Stimulated activated CD4-positive, alpha-beta T cell treated with anti-CD3 and anti-CD28 coated beads, Interleukin-15, amount 100 ng/mL, for 48 hours (primary cell): ENCODE measurements around the gene TMEM52.
"Not testable (repeated sequence)": the region's sequence is repeated elsewhere in the genome, so short reads cannot be mapped to it uniquely, and the experiment has no call there.

Experiments
- DNase-seq, 2 donors: peaks; one replicate each; pipeline ENCODE4 v3.0.0-alpha.2; 2020; ENCODE audit warnings: low read depth in 2 of 2

Gene TMEM52

GRCh38 chr1:1946540-1946939 is 27.5 kb upstream of the TMEM52 start:
- DNase-seq: no peak

GRCh38 chr1:1945782-1946393 is 26.8 kb upstream of the TMEM52 start:
- DNase-seq: no peak

GRCh38 chr1:1943834-1944570 is 24.9 kb upstream of the TMEM52 start:
- peak; percentile 22 to 43 for DNase-seq

GRCh38 chr1:1942753-1943656 is 23.9 kb upstream of the TMEM52 start:
- DNase-seq: no peak

GRCh38 chr1:1941868-1942752 is 23.0 kb upstream of the TMEM52 start:
- no peak for DNase-seq

- no peak for DNase-seq
Measured at GRCh38 chr1:1941211-1941841, 22.2 kb upstream of the TMEM52 start.

- no peak for DNase-seq
Measured at GRCh38 chr1:1940123-1940425, 21.0 kb upstream of the TMEM52 start.

- no peak for DNase-seq
Measured at GRCh38 chr1:1939296-1940122, 20.4 kb upstream of the TMEM52 start.

- DNase-seq: no peak
Measured at GRCh38 chr1:1938613-1939295, 19.7 kb upstream of the TMEM52 start.

GRCh38 chr1:1938276-1938573 is 19.1 kb upstream of the TMEM52 start:
- no peak for DNase-seq

GRCh38 chr1:1937549-1938275 is 18.6 kb upstream of the TMEM52 start:
- DNase-seq: no peak

GRCh38 chr1:1937061-1937460 is 18.0 kb upstream of the TMEM52 start:
- DNase-seq: no peak

- not testable (repeated sequence) for DNase-seq
Measured at GRCh38 chr1:1934848-1935247, 15.8 kb upstream of the TMEM52 start.

- DNase-seq: no peak
Measured at GRCh38 chr1:1929639-1930545, 10.8 kb upstream of the TMEM52 start.

- no peak for DNase-seq
Measured at GRCh38 chr1:1929102-1929638, 10.1 kb upstream of the TMEM52 start.

GRCh38 chr1:1928231-1929101 is 9.4 kb upstream of the TMEM52 start:
- no peak for DNase-seq

- no peak for DNase-seq
Measured at GRCh38 chr1:1927751-1928150, 8.7 kb upstream of the TMEM52 start.
